Measurements from ENCODE around the gene MYO7B. TPM values are rescaled to one million over a fixed set of nuclear protein-coding genes. Genes with fewer than 3 reads are reported as not detected.

Gene MYO7B
- total RNA-seq, 1 experiment from 2014 or later: not detected

- in situ Hi-C loops (cut with HindIII; ENCODE audit: low pct_unique_long_range_greater_than_20kb, low sequenced_read_pairs): no loop called here
- DNase-seq (ENCODE audit: low read depth): no peak
Observed at GRCh38 chr2:127592761-127593227, 57.3 kb downstream of the MYO7B start.

GRCh38 chr2:127593228-127594115 is 58.0 kb downstream of the MYO7B start:
- in situ Hi-C loops (cut with HindIII; ENCODE audit: low pct_unique_long_range_greater_than_20kb, low sequenced_read_pairs): no loop called here
- no peak for DNase-seq (ENCODE audit: low read depth)

GRCh38 chr2:127594116-127594591 is 58.7 kb downstream of the MYO7B start:
- in situ Hi-C loops (cut with HindIII; ENCODE audit: low pct_unique_long_range_greater_than_20kb, low sequenced_read_pairs): no loop called here
- DNase-seq (ENCODE audit: low read depth): no peak

- in situ Hi-C loops (cut with HindIII; ENCODE audit: low pct_unique_long_range_greater_than_20kb, low sequenced_read_pairs): no loop called here
Observed at GRCh38 chr2:127596311-127597045, 61.0 kb downstream of the MYO7B start.

GRCh38 chr2:127597046-127597983 is 61.8 kb downstream of the MYO7B start:
- in situ Hi-C loops (cut with HindIII; ENCODE audit: low pct_unique_long_range_greater_than_20kb, low sequenced_read_pairs): no loop called here
- no peak for DNase-seq (ENCODE audit: low read depth)

More at GRCh38 chr2:127596311-127597045, 61.0 kb downstream of the MYO7B start:
- DNase-seq (ENCODE audit: low read depth): no peak

- in situ Hi-C loops (cut with HindIII; ENCODE audit: low pct_unique_long_range_greater_than_20kb, low sequenced_read_pairs): no loop called here
- no peak for DNase-seq (ENCODE audit: low read depth)
Observed at GRCh38 chr2:127597984-127598380, 62.5 kb downstream of the MYO7B start.

GRCh38 chr2:127598711-127599110 is 63.2 kb downstream of the MYO7B start:
- no peak for DNase-seq (ENCODE audit: low read depth)
- in situ Hi-C loops (cut with HindIII; ENCODE audit: low pct_unique_long_range_greater_than_20kb, low sequenced_read_pairs): no loop called here

- in situ Hi-C loops (cut with HindIII; ENCODE audit: low pct_unique_long_range_greater_than_20kb, low sequenced_read_pairs): no loop called here
Observed at GRCh38 chr2:127599211-127599610, 63.7 kb downstream of the MYO7B start.

GRCh38 chr2:127604986-127605385 is 69.5 kb downstream of the MYO7B start:
- in situ Hi-C loops (cut with HindIII; ENCODE audit: low pct_unique_long_range_greater_than_20kb, low sequenced_read_pairs): no loop called here
- no peak for DNase-seq (ENCODE audit: low read depth)

More at GRCh38 chr2:127599211-127599610, 63.7 kb downstream of the MYO7B start:
- no peak for DNase-seq (ENCODE audit: low read depth)

- no peak for DNase-seq (ENCODE audit: low read depth)
- in situ Hi-C loops (cut with HindIII; ENCODE audit: low pct_unique_long_range_greater_than_20kb, low sequenced_read_pairs): no loop called here
Observed at GRCh38 chr2:127605691-127606263, 70.3 kb downstream of the MYO7B start.

- DNase-seq (ENCODE audit: low read depth): no peak
- in situ Hi-C loops (cut with HindIII; ENCODE audit: low pct_unique_long_range_greater_than_20kb, low sequenced_read_pairs): no loop called here
Observed at GRCh38 chr2:127606625-127607398, 71.3 kb downstream of the MYO7B start.

- DNase-seq (ENCODE audit: low read depth): no peak
- in situ Hi-C loops (cut with HindIII; ENCODE audit: low pct_unique_long_range_greater_than_20kb, low sequenced_read_pairs): no loop called here
Observed at GRCh38 chr2:127607399-127607908, 72.0 kb downstream of the MYO7B start.

- DNase-seq (ENCODE audit: low read depth): no peak
- in situ Hi-C loops (cut with HindIII; ENCODE audit: low pct_unique_long_range_greater_than_20kb, low sequenced_read_pairs): no loop called here
Observed at GRCh38 chr2:127608061-127609030, 72.9 kb downstream of the MYO7B start.

- in situ Hi-C loops (cut with HindIII; ENCODE audit: low pct_unique_long_range_greater_than_20kb, low sequenced_read_pairs): no loop called here
- no peak for DNase-seq (ENCODE audit: low read depth)
Observed at GRCh38 chr2:127609031-127609751, 73.7 kb downstream of the MYO7B start.

GRCh38 chr2:127609818-127610217 is 74.3 kb downstream of the MYO7B start:
- DNase-seq (ENCODE audit: low read depth): no peak
- in situ Hi-C loops (cut with HindIII; ENCODE audit: low pct_unique_long_range_greater_than_20kb, low sequenced_read_pairs): no loop called here
